NT2/D1 (cell line): ENCODE measurements around the gene SLMAP.

Experiments used
- SUZ12 ChIP-seq: IDR thresholded peaks from 2 replicates; pipeline ENCODE4 v1.6.1; 2011; ENCODE audit not compliant: insufficient read length, insufficient read depth; ENCODE audit errors: extremely low read depth
- YY1 ChIP-seq: IDR thresholded peaks from 2 replicates; pipeline ENCODE4 v1.6.1; 2011; ENCODE audit not compliant: insufficient read length, insufficient read depth
- ZNF274 ChIP-seq: IDR thresholded peaks from 2 replicates; pipeline ENCODE4 v1.6.1; 2011; ENCODE audit warnings: mild to moderate bottlenecking, low read depth, low read length

DNA sequence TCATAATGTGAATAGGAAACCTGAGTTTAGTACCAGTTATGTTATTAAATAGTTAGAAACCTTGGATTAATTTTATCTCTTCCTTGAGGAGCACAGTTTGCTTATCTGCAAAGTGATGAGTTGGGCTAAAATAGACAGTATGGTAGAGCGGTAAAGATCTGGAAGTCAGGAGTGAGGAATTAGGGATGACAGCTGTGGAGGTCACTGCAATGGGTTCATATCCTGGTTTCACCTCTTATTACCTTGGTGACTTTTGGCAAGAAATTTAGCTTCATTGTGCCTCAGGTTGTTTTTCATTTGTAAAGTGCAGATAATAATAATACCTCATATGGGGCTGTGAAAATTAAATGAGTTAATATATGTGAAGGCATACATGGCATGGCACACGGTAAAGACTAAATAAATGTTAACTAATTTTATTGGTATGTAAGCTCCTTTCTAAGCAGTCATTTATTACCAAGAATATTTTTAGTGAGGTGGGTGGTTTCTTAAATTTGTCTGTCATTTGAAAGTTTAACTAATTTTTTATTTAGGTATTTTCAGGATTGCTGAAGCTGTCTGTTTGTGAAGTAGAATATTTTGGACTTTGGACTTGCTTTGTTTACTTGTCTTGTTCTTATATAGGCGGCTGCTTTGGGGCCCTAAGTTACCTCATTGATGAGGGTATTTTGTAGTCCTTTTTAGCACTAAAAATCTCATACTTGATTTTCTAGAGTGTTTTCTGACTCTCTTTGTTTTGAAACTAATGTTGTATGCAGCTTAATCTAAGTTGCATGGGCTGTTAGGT is 41.8 kb downstream of the SLMAP start:
- TF ChIP-seq ZNF274 = no peak
- no peak for TF ChIP-seq YY1
- TF ChIP-seq SUZ12 = no peak
